ENCODE data around the gene RTL9. TPM values are rescaled to one million over a fixed set of nuclear protein-coding genes. Genes with fewer than 3 reads are reported as not detected.

Gene RTL9
- total RNA-seq, 1 donor from 2014 or later = not detected

DNA sequence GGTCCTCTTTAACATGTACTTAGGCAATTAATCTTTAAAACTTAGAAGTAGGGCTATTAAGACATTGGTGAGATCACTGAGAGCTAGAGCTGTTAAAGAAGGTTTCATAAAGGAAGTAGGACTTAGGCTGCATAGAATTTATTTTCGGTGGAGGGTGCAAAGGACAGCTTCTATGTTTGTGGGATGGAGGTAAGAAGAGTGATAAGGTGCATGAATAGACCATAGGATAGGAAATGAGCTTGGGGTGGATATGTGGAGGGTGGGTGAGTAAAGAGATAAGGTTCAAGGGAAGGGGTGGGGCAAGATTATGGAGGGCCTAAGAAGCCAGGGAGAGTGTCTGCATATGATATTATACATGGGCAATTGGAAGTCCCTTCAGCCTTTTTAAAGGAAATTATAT is 15.9 kb downstream of the RTL9 start:
- H3K27me3 Mint-ChIP-seq (ENCODE audit: unreplicated experiment) = peaks cover 3% of the 10 kb centered on the region
- no peaks in the 10 kb centered on the region for H3K4me1 Mint-ChIP-seq (ENCODE audit: unreplicated experiment)
- H3K36me3 Mint-ChIP-seq (ENCODE audit: low read depth, unreplicated experiment) = no peaks in the 10 kb centered on the region
- no peak overlapping the region for H3K4me3 Mint-ChIP-seq (ENCODE audit: unreplicated experiment)
- no peak for DNase-seq (ENCODE audit: low spot score)
- H3K27ac Mint-ChIP-seq (ENCODE audit: unreplicated experiment) = no peak overlapping the region
- TF ChIP-seq, protein P1, sequence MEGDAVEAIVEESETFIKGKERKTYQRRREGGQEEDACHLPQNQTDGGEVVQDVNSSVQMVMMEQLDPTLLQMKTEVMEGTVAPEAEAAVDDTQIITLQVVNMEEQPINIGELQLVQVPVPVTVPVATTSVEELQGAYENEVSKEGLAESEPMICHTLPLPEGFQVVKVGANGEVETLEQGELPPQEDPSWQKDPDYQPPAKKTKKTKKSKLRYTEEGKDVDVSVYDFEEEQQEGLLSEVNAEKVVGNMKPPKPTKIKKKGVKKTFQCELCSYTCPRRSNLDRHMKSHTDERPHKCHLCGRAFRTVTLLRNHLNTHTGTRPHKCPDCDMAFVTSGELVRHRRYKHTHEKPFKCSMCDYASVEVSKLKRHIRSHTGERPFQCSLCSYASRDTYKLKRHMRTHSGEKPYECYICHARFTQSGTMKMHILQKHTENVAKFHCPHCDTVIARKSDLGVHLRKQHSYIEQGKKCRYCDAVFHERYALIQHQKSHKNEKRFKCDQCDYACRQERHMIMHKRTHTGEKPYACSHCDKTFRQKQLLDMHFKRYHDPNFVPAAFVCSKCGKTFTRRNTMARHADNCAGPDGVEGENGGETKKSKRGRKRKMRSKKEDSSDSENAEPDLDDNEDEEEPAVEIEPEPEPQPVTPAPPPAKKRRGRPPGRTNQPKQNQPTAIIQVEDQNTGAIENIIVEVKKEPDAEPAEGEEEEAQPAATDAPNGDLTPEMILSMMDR (IDR thresholded peaks at IDR 0.05; ENCODE audit: unreplicated experiment) = no peak
- H3K9me3 Mint-ChIP-seq (ENCODE audit: unreplicated experiment) = no peaks in the 10 kb centered on the region

DNA sequence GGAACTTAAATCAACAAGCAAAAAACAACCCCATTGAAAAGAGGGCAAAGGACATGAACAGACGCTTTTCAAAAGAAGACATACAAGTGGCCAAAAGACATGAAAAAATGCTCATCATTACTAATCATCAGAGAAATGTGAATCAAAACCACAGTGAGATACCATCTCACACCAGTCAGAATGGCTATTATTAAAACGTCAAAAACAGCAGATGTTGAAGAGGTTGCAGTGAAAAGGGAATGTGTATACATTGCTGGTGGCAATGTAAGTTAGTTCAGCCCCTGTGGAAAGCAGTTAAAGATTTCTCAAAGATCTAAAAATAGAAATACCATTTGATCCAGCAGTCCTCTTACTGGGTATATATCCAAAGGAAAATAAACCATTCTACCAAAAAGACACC is 22.6 kb downstream of the RTL9 start:
- Mint-ChIP-seq H3K27me3 (ENCODE audit: unreplicated experiment) (peaks cover 3% of the 10 kb centered on the region), H3K27ac (ENCODE audit: unreplicated experiment) (no peak overlapping the region), H3K9me3 (ENCODE audit: unreplicated experiment) (no peaks in the 10 kb centered on the region), H3K36me3 (ENCODE audit: low read depth, unreplicated experiment) (no peaks in the 10 kb centered on the region), H3K4me1 (ENCODE audit: unreplicated experiment) (peaks cover 8% of the 10 kb centered on the region), H3K4me3 (ENCODE audit: unreplicated experiment) (no peak overlapping the region)
- TF ChIP-seq, protein P1 (IDR thresholded peaks at IDR 0.05; ENCODE audit: unreplicated experiment) = no peak
- DNase-seq (ENCODE audit: low spot score) = no peak

DNA sequence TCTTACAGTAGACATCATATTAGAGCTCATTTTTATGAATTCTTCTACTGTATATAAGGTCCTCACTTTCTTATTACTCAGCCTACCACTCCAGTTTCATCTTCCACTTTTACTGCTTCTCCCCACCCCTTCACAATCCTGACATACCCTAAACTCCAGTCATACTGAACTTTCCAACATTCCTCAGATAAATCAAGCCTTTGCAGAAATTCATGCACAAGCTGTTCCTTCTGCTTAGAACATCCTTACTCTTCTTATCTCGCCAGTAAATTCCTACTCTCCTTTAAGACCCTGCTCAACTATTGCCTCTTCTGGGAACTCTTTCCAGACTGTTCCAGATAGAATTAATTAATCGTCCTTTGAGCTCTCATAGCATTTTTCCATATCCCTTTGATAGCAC is 24.8 kb downstream of the RTL9 start:
- Mint-ChIP-seq H3K27ac (ENCODE audit: unreplicated experiment) (no peak overlapping the region), H3K4me3 (ENCODE audit: unreplicated experiment) (no peak overlapping the region), H3K36me3 (ENCODE audit: low read depth, unreplicated experiment) (no peaks in the 10 kb centered on the region), H3K9me3 (ENCODE audit: unreplicated experiment) (no peaks in the 10 kb centered on the region), H3K27me3 (ENCODE audit: unreplicated experiment) (peaks cover 3% of the 10 kb centered on the region), H3K4me1 (ENCODE audit: unreplicated experiment) (peaks cover 8% of the 10 kb centered on the region)
- TF ChIP-seq, protein P1 (IDR thresholded peaks at IDR 0.05; ENCODE audit: unreplicated experiment) = no peak
- no peak for DNase-seq (ENCODE audit: low spot score)

DNA sequence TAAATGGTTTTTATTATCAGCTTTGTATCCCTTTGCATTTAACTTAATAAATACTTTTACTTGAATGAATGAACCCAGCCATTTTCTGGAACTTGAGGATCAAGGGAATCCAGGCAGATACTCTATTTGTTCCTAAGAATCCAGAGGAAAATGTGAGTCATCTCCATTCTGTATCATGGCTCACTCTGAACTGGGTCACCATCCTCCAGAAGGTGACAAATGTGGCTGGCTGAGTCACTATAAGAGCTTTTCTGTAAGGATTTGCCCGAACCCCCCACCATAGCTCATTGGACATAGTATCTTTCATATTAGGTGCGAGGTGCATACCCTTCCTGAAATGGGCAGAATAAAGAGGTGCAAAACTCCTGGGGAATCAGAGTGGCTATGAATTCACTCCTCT is 25.8 kb downstream of the RTL9 start:
- Mint-ChIP-seq H3K27me3 (ENCODE audit: unreplicated experiment) (no peaks in the 10 kb centered on the region), H3K4me3 (ENCODE audit: unreplicated experiment) (no peak overlapping the region), H3K27ac (ENCODE audit: unreplicated experiment) (no peak overlapping the region), H3K36me3 (ENCODE audit: low read depth, unreplicated experiment) (no peaks in the 10 kb centered on the region), H3K4me1 (ENCODE audit: unreplicated experiment) (peaks cover 9% of the 10 kb centered on the region), H3K9me3 (ENCODE audit: unreplicated experiment) (no peaks in the 10 kb centered on the region)
- TF ChIP-seq, protein P1 (IDR thresholded peaks at IDR 0.05; ENCODE audit: unreplicated experiment) = no peak
- no peak for DNase-seq (ENCODE audit: low spot score)

DNA sequence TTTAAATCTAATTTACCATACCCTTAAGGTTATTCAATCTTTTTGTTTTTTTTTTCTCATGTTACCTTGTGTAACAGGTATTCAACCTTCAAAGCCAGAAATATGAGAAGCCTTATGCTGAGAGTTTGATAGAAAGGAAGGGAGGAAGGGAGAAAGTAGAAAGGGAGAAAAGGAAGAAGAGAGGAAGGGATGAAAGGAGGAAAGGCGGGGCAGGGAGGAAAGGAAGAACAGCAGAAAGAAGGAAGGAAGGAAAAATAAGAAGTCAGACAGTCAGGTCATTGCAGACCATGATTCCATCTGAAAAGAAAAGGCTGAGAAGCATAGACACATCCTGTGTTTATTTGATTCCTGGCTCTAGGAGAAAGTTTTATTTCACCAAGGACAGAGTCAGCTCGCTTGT is 30.9 kb downstream of the RTL9 start:
- Mint-ChIP-seq H3K4me1 (ENCODE audit: unreplicated experiment) (peaks cover 5% of the 10 kb centered on the region), H3K27me3 (ENCODE audit: unreplicated experiment) (no peaks in the 10 kb centered on the region), H3K9me3 (ENCODE audit: unreplicated experiment) (no peaks in the 10 kb centered on the region), H3K27ac (ENCODE audit: unreplicated experiment) (no peak overlapping the region), H3K36me3 (ENCODE audit: low read depth, unreplicated experiment) (no peaks in the 10 kb centered on the region), H3K4me3 (ENCODE audit: unreplicated experiment) (no peak overlapping the region)
- DNase-seq (ENCODE audit: low spot score) = no peak
- TF ChIP-seq, protein P1 (IDR thresholded peaks at IDR 0.05; ENCODE audit: unreplicated experiment) = no peak

Measured in endothelial cell (in vitro differentiated cells).